OCI-LY1 (cell line): Measurements from ENCODE around the gene FOXN3.
A peak's percentile ranks its signal among the peaks of the same experiment; 100 is the strongest.
"Not testable (repeated sequence)": the region's sequence is repeated elsewhere in the genome, so short reads cannot be mapped to it uniquely, and the experiment has no call there.

ENCODE experiments used
- H2AFZ ChIP-seq: fragments of 200-600 bp; sonication (generic), shearing (Covaris generic); 2 replicates; pipeline ENCODE4 v1.6.0; 2014; ENCODE audit warnings: antibody characterized with exemption, mild to moderate bottlenecking, low read length
- H3F3A ChIP-seq: fragments of 200-600 bp; sonication (generic), shearing (Covaris generic); 2 replicates; pipeline ENCODE4 v1.6.0; 2014; ENCODE audit warnings: mild to moderate bottlenecking, antibody characterized with exemption, low read length, moderate library complexity; ENCODE audit not compliant: insufficient read depth
- H3K27ac ChIP-seq: fragments of 200-600 bp; sonication (generic); 2 replicates; pipeline ENCODE4 v1.5.1; 2014; ENCODE audit warnings: low read length, mixed run types, mild to moderate bottlenecking, low read depth; ENCODE audit not compliant: poor library complexity, severe bottlenecking
- H3K27me3 ChIP-seq: fragments of 200-600 bp; sonication (generic); 2 replicates; pipeline ENCODE4 v1.6.0; 2014; ENCODE audit warnings: antibody characterized with exemption, mild to moderate bottlenecking, low read length, moderate library complexity; ENCODE audit not compliant: insufficient read depth
- H3K36me3 ChIP-seq: fragments of 200-600 bp; sonication (generic); 2 replicates; pipeline ENCODE4 v1.6.1; 2014; ENCODE audit warnings: mild to moderate bottlenecking, antibody characterized with exemption, low read length, moderate library complexity, mixed read lengths; ENCODE audit not compliant: insufficient read depth
- H3K4me1 ChIP-seq: fragments of 200-600 bp; sonication (generic); 2 replicates; pipeline ENCODE4 v1.5.1; 2014; ENCODE audit warnings: mild to moderate bottlenecking, low read length, moderate library complexity; ENCODE audit not compliant: insufficient read depth, severe bottlenecking
- H3K4me2 ChIP-seq: fragments of 200-600 bp; sonication (generic), shearing (Covaris generic); 2 replicates; pipeline ENCODE4 v1.6.1; 2014; ENCODE audit warnings: low read length
- H3K4me3 ChIP-seq: fragments of 200-600 bp; sonication (generic); 2 replicates; pipeline ENCODE4 v1.5.1; 2014; ENCODE audit warnings: low read length, low read depth, mild to moderate bottlenecking, mixed read lengths; ENCODE audit not compliant: poor library complexity, severe bottlenecking
- H3K79me2 ChIP-seq: fragments of 200-600 bp; shearing (Covaris generic); 2 replicates; pipeline ENCODE4 v1.6.1; 2016; ENCODE audit warnings: mixed run types, low read length, mixed read lengths; ENCODE audit not compliant: insufficient read depth
- H3K9ac ChIP-seq: fragments of 200-600 bp; sonication (generic), shearing (Covaris generic); 2 replicates; pipeline ENCODE4 v1.6.1; 2014; ENCODE audit warnings: mild to moderate bottlenecking, low read length, mixed read lengths
- H3K9me2 ChIP-seq: fragments of 200-600 bp; sonication (generic), shearing (Covaris generic); 2 replicates; pipeline ENCODE4 v1.6.1; 2014; ENCODE audit warnings: low read depth, mild to moderate bottlenecking, low read length, mixed read lengths
- H3K9me3 ChIP-seq: fragments of 200-600 bp; shearing (Covaris generic); 2 replicates; pipeline ENCODE4 v1.6.1; 2014; ENCODE audit warnings: low read length, mixed read lengths
- H4K20me1 ChIP-seq: fragments of 200-600 bp; sonication (generic), shearing (Covaris generic); 2 replicates; pipeline ENCODE4 v1.6.0; 2016; ENCODE audit warnings: mild to moderate bottlenecking, low read length; ENCODE audit not compliant: insufficient read depth
- CTCF ChIP-seq: fragments of 200-600 bp; sonication (generic), shearing (Covaris generic); IDR thresholded peaks from 2 replicates; pipeline ENCODE4 v1.5.1; 2017; ENCODE audit warnings: mild to moderate bottlenecking, antibody characterized with exemption, low read length, moderate library complexity, mixed read lengths
- EZH2 ChIP-seq: fragments of 200-600 bp; sonication (generic), shearing (Covaris generic); IDR thresholded peaks from 2 replicates; pipeline ENCODE4 v1.8.0; 2017; ENCODE audit warnings: borderline replicate concordance, mixed run types, mild to moderate bottlenecking, antibody characterized with exemption, low read length, moderate library complexity, mixed read lengths

Gene FOXN3

GRCh38 chr14:89296281-89296745 is 120.7 kb downstream of the FOXN3 start:
- H3K4me2 ChIP-seq: no peak overlapping the region
- H3K9me2 ChIP-seq: no peaks in the 10 kb centered on the region
- no peak overlapping the region for H3K9ac ChIP-seq
- 0 out of 2 replicates have a peak, but pooled peaks cover 5% of the 10 kb centered on the region for H3K9me3 ChIP-seq
- no peak overlapping the region for H3K4me3 ChIP-seq
- TF ChIP-seq CTCF (no peak), EZH2 (no peak)
- H3K27ac ChIP-seq: peak overlapping the region; percentile 31
- peaks cover 44% of the 10 kb centered on the region for H3K4me1 ChIP-seq
- H3K27me3 ChIP-seq: no peaks in the 10 kb centered on the region
- H4K20me1 ChIP-seq: no peaks in the 10 kb centered on the region
- no peaks in the 10 kb centered on the region for H3K79me2 ChIP-seq
- peaks cover 13% of the 10 kb centered on the region for H3K36me3 ChIP-seq
- H2AFZ ChIP-seq: no peak overlapping the region
- H3F3A ChIP-seq: no peaks in the 10 kb centered on the region

- H3K9me2 ChIP-seq: no peaks in the 10 kb centered on the region
- no peaks in the 10 kb centered on the region for H3K79me2 ChIP-seq
- TF ChIP-seq EZH2: no peak
- no peak for TF ChIP-seq CTCF
- H3K4me3 ChIP-seq: no peak overlapping the region
- H3K27ac ChIP-seq: no peak overlapping the region
- H3K9me3 ChIP-seq: 0 out of 2 replicates have a peak, but pooled peaks cover 5% of the 10 kb centered on the region
- H3K4me2 ChIP-seq: no peak overlapping the region
- no peak overlapping the region for H2AFZ ChIP-seq
- H3K9ac ChIP-seq: no peak overlapping the region
- H3K36me3 ChIP-seq: peaks cover 18% of the 10 kb centered on the region
- H3K27me3 ChIP-seq: no peaks in the 10 kb centered on the region
- no peaks in the 10 kb centered on the region for H3F3A ChIP-seq
- no peaks in the 10 kb centered on the region for H4K20me1 ChIP-seq
- H3K4me1 ChIP-seq: peaks cover 47% of the 10 kb centered on the region
Measured at GRCh38 chr14:89294872-89295271, 122.2 kb downstream of the FOXN3 start.

- not testable (repeated sequence) for H3K4me3 ChIP-seq, H3K4me2 ChIP-seq, H3K9ac ChIP-seq, H3F3A ChIP-seq, H3K27ac ChIP-seq, H3K79me2 ChIP-seq, H2AFZ ChIP-seq, H3K9me3 ChIP-seq, H4K20me1 ChIP-seq, H3K9me2 ChIP-seq, H3K27me3 ChIP-seq
- TF ChIP-seq CTCF: peak; percentile 24; the same call in 1 of the 2 replicates
- Histone ChIP-seq H3K36me3 (peaks cover 14% of the 10 kb centered on the region), H3K4me1 (peaks cover 47% of the 10 kb centered on the region)
Measured at GRCh38 chr14:89294469-89294868, 122.6 kb downstream of the FOXN3 start.
